GM19351 (cell line): ENCODE measurements around the gene SLC35B1.

Experiments used
- ATAC-seq: cut with Tn5 transposase; IDR thresholded peaks from one replicate; pipeline ENCODE4 v1.9.1; 2021; ENCODE audit warnings: mild to moderate bottlenecking, moderate library complexity; ENCODE audit not compliant: unreplicated experiment

Gene SLC35B1, protein sequence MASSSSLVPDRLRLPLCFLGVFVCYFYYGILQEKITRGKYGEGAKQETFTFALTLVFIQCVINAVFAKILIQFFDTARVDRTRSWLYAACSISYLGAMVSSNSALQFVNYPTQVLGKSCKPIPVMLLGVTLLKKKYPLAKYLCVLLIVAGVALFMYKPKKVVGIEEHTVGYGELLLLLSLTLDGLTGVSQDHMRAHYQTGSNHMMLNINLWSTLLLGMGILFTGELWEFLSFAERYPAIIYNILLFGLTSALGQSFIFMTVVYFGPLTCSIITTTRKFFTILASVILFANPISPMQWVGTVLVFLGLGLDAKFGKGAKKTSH

DNA sequence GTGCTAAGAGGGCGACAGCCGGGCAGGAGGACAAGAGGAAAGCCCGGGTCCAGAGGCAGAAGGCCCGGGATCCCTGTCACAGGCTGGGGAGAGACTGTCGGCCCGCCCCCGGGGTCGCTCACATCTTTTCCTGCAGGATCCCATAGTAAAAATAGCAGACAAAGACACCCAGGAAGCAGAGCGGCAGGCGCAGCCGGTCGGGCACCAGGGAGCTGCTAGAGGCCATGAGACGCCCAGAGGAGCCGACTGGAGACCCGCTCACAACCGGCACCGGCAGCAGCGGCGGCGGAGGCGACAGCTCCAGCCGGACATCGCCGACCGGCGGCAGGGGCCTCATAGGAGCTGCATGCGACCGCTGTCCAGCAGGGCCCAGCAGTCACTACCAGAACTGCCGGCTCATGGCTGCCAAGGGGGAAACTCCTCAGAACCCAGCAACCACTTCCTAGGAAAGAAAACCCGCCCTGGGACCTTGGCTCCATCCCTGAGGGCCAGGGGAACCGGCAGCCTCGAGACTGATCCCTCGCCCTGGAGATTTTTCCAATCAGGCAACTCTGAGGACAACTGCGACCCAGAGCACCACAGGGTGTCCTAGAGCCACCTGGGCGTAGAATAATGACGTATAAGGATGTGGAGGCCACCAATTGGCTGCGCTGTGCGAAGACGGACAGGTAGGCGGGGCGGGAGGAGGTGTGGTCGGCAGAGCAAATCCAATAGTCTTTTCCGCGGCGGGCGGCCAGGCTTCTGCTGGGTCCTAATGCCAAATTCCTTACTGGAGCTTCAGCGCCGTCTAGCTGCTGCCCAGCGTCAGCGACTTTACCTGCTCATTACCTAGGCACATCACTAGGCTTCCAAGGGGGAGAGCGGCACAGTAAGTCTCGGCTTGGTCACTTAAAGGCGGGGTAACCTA is at the start of gene SLC35B1:
Gene SLC35B1, minus strand, starts transcription at position 357 of the 907 bp plus-strand sequence. Its CDS starts 131 bp downstream, at position 226.
- ATAC-seq, result peak; percentile 97

DNA sequence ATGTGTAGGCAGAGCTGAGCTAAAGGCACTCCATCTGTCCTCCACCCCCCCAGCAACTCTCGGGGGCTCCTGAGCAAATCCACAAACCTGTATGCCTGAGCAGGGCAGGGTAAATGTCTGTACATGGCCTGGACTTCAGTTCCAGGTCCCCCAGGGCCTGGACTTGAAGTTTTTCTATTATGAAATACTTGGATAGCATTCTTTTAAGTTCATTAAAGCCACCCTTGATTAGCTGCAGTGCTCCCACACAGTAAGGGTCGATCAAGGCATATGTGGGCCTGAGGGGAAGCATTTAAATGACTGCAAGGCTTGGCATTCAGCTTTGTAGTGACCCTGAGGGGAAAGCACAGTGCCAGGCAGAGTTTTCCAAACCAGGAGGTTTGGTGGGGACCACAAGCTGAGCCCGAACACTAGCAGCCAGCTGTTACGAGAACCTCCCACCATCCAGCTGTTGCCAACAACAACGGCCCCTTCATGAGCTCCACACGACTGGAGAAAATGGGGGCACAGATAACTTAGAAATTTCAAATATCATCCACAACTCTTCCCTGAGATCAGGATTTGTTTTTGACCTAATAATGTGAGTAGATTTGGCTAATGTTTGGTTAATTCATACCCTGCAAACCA is 49.5 kb upstream of the SLC35B1 start:
- ATAC-seq, result no peak

- no peak for ATAC-seq
Measured at GRCh38 chr17:49756323-49757150, 48.8 kb upstream of the SLC35B1 start.

- no peak for ATAC-seq
Measured at GRCh38 chr17:49755663-49756283, 48.0 kb upstream of the SLC35B1 start.

- ATAC-seq, result no peak
Measured at GRCh38 chr17:49753959-49754391, 46.2 kb upstream of the SLC35B1 start.

DNA sequence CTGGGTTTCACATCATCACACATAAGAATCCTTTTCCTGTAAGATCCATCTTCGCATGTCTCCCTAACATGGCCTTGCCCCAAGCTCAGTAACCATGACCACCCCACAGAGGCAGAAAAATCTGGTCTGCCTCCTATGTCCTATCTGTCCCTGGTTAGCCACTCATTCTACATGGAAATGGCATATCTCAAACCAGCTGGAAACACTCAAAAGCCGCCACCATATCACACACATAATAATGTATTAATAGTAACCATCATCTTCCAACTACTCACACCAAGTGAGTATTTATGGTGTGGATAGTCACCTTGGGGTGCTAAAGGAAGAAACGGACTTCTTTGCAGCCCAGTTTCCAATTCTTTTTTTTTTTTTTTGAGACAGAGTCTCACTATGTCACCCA is 44.7 kb upstream of the SLC35B1 start:
- ATAC-seq, result no peak

DNA sequence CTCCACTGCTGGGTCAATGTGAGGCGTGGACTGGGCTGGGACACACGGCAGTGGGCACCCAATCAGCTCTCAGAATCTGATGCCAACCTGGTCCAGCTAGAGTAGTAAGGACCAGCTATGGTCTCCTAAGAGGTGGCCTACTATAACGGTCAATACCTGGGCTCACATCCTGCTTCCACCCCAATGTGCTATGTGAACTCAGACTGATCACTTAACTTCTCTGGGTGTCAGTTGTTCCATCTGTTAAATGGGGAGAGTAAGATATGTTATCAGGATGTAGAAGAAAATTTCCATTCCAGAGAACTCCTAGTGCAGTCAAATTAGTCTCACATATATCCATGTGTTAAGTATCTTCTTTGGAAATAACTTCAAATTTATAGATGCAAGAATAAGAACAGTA is 42.0 kb upstream of the SLC35B1 start:
- no peak for ATAC-seq

DNA sequence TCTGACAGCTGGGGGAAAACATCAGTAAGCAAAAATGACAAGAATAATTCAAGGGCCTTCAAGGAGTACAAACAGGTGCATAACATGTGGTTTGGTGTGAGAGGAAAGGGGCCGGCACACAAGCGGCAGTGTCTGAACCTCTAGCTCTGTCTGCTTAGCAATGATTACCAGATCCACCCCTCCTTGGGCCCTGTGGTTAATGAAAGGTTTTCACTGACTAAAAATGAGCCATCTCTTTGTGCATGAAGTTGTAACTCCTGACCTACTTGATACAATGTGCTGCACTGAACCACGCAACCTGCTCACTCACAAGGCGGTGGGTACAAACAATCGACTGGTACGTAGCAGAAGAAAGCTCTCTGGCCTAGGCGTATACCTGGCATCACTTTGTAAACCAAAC is 41.0 kb upstream of the SLC35B1 start:
- ATAC-seq, result peak; percentile 88

- ATAC-seq, result no peak
Measured at GRCh38 chr17:49748223-49748622, 40.5 kb upstream of the SLC35B1 start.

DNA sequence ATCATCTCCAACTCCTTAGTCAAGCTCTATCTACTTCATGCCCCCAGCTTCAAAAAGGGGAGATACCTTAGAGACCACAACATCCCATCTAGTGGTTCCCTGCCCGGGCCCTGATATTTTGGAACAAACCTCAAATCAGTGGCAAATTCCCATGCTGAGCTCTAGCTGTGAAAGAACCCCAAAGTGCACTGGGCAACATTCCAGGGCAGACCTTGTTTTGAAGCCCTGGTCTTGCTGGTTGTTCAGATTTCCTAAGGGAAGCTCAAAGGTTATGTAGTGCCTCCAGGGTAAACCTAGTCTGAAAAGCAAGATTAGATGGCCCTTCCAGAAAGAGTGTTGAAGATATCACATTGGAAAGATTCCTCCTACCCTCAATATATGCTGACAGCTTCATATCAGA is 39.9 kb upstream of the SLC35B1 start:
- ATAC-seq, result no peak

DNA sequence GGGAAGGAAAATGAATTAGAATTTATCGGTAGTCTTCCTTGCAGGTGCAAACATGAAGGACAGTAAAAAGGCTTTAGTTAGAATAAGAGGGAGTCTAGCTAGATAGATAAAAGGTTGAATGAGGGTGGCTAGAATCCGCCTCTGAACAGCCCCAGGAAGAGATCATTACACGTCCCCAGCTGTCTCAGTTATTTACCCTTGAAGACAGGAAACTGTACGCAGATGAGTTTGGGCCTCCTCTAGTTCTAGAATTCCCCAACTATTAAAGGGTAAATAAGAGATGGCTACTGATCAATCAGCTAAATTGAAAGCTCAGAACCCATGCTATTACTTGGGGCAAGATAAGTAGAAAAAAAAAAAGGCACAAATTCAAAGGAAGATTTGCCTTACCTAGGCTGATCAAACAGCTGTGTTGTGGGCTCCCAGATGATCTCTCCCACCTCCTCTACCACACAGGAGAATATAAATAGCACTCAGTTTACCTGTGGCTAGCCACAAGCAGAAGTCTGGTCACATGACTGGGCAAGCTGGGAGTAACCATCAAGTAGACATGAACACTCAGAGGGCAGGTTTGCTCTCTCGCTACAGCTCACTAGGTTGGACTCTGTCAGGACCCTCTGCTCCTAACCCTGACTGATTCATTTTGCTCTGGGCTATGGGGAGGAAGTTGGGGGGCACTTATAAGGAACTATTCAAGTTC is 39.2 kb upstream of the SLC35B1 start:
- peak; percentile 53 for ATAC-seq

DNA sequence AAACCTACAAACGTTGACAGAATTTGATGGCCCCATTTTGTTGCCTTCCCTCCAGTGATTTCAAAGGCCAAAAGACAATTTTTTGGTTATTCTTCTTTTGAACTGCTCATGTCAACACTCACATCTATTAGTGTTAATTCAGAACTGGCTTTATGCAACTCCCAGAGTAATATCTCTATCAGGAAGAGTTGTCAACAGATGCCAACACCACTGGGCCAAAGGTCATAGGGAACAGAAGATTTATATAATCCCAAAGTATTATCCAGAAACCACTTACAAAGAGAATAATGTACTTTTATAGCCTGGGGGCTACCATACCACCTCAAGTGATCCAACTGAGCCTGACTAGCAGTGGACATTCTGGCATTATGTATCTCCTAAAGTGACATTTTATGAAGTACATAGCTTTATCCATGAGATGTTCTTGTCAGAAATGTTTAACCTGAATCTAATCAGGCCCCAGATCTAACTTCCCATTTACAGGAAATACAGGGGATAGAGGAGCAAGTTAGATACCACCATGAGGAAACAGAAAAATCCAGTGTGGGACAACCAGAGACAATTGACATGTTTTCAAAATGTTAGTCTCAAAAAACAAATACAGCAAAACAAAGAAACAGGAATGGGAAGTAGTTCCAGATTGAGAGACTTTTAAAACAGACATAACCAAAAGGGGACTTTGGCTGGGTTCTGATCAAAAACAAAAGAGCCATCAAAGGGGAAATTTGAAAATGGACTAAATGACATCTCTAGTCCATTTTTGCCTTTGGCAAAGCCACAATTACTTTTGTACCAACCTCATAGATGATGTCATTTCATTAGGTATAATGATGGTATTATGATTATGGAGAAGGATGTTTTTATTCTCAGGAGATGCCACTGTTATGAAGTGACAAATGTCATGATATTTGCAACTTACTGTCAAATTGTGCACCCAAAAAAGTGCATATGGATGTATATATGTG is 37.7 kb upstream of the SLC35B1 start:
- ATAC-seq, result no peak

DNA sequence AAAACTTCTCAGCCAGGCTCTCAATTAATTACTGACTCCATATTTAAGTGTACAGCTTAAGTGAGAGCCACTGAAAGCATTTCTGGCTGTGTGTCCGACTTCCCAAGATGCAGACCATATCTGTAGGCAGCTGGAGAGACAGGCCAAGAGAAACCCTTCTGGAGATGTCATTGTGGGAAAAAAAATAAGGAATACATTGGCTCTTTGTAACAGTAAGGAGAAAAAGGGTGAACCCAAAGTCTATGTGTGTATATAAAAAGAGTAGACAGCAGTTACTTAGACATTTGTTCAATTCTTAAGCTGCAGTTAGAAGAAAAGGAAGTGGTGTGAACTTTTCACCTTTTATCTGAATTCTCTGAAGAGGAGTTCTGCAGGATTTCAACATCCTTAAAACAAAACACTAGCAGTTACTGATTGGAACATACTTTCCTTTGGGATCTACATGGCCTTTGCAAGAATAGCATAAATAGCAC is 34.4 kb upstream of the SLC35B1 start:
- no peak for ATAC-seq

DNA sequence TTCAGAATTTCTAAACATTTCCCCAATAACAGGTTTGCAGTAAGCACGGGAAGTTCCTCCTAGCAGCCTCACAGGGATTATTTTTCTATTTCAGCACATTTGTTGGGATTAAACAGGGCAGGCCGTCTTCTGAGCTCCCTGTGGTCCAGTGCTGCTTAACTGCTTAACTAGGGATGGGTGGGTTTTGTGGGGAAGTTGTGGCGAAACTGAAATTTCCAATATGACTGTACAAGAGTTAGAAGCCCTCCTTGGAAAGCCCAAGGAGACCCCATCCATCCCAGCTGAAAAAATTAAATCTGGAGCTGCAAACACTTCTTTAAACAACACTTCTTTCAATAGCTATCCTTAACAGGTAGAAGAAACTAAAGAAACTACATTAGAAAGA is 33.9 kb upstream of the SLC35B1 start:
- no peak for ATAC-seq

DNA sequence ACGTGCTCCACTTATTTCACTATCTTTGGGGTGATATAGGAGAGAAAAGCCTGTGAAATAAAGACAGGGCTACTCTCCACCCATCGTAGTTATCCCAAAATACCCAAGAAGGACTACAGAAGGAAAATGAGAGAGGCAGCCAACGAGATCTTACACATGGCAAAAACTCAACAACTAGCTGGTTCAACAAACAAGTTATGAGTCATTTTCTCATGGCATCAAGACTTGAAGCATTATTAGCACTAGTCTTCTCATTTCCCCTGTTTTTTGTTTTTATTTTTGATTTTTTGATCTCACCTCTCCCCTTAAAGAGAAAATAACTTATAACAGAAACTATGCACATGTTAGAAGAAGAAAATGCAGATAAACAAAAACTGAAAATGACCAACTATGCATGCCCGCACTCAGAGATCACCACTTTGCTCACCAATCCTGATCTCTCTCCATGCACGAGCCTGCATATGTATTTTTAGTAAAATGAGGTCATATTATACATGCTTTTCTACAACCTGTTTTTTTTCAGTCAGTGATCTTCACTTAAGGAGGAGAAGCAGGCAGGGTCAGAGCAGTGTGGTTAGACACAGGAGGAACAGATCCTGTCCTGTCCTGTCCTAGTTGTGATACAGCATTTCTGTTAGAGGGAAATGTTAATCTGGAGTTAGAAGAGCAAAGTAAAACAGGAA is 33.4 kb upstream of the SLC35B1 start:
- peak; percentile 41 for ATAC-seq

GRCh38 chr17:49739641-49740271 is 32.0 kb upstream of the SLC35B1 start:
- ATAC-seq, result peak; percentile 53

DNA sequence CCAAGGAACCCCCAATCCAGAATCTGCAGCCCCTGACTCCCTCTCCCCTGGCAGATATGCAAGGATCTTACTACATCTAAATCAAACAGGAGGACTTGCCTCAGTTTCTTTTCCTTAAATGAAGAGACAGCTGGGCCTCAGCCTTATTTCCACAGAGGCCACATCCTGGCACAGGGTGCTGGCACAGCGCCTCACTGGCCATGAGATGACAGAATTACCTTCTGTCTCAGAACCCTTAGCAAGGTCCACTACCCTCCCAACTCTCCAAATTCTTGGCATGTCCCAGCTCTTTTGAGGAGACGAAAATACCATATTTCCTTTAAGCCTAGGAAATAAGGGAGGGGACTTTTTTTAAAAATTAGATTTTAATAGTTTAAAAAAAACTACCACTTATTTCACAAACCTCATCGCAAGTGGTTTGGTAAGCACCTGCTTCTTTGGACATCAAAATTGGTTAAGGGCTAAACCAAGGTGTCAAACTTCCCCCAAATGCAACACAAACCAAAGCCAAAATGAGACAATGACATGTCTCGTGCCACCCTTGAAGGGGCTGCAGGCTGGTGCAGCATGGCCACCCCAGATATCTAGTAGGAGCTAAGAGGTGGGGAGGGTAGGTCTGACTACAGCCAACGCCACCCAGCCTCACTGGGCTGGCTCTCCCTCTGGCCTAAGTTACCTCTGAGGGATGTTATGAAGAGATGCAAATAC is 30.8 kb upstream of the SLC35B1 start:
- ATAC-seq, result no peak
